MCF 10A (cell line): Measurements from ENCODE around the gene ASB1. TPM values are rescaled to one million over a fixed set of nuclear protein-coding genes. Genes with fewer than 3 reads are reported as not detected.

ENCODE experiments used
- BruUV-seq: library from RNA; stranded (reverse); fragments of 400-500 nt; replicated peaks from 2 replicates; lab custom pipeline; 2021; lab: Mats Ljungman, UMichigan
- CTCF ChIA-PET: fragments of 300-600 bp; sonication (Branson Sonifier 250); formaldehyde crosslinking; extraction: SDS; loops from one replicate; lab custom pipeline; 2021; ENCODE audit warnings: antibody characterized with exemption, inconsistent platforms; lab: Yijun Ruan, JAX
- POLR2A ChIA-PET: fragments of 300-600, 350-650 bp; sonication (Branson Sonifier 250); formaldehyde crosslinking; extraction: SDS; loops from one replicate; lab custom pipeline; 2020; ENCODE audit warnings: antibody characterized with exemption, inconsistent platforms; lab: Yijun Ruan, JAX
- DNase-seq: peaks from one replicate; pipeline ENCODE4 v3.0.0-alpha.2; 2018; ENCODE audit not compliant: unreplicated experiment
- H3K27ac Mint-ChIP-seq: one replicate; pipeline ENCODE4 v1.8.0; 2022; ENCODE audit warnings: mild to moderate bottlenecking, low read depth, mixed read lengths; ENCODE audit not compliant: unreplicated experiment
- H3K27me3 Mint-ChIP-seq: one replicate; pipeline ENCODE4 v1.8.0; 2022; ENCODE audit warnings: mixed read lengths; ENCODE audit not compliant: insufficient read depth, unreplicated experiment
- H3K36me3 Mint-ChIP-seq: one replicate; pipeline ENCODE4 v1.8.0; 2022; ENCODE audit warnings: mild to moderate bottlenecking, moderate library complexity, mixed read lengths; ENCODE audit not compliant: insufficient read depth, unreplicated experiment
- H3K4me1 Mint-ChIP-seq: one replicate; pipeline ENCODE4 v1.8.0; 2022; ENCODE audit warnings: mixed read lengths; ENCODE audit not compliant: insufficient read depth, unreplicated experiment
- H3K4me3 Mint-ChIP-seq: one replicate; pipeline ENCODE4 v1.8.0; 2022; ENCODE audit warnings: mild to moderate bottlenecking, moderate library complexity, mixed read lengths; ENCODE audit not compliant: unreplicated experiment
- H3K9me3 Mint-ChIP-seq: one replicate; pipeline ENCODE4 v1.8.0; 2022; ENCODE audit warnings: mixed read lengths; ENCODE audit not compliant: unreplicated experiment
- intact Hi-C: fragments of 100-400 bp; cut with micrococcal nuclease; formaldehyde crosslinking; loops from 2 replicates; pipeline ENCODE4 v1.14.1; 2022
- total RNA-seq: library from RNA; stranded (reverse); gene quantifications from 2 replicates; pipeline ENCODE4 v1.2.3, GENCODE V29; 2022
- TF ChIP-seq, protein P1 (sequence below): fragments of 200-600 bp; IDR thresholded peaks from one replicate; pipeline ENCODE4 v1.8.0; 2022; ENCODE audit warnings: antibody characterized with exemption, mild to moderate bottlenecking; ENCODE audit not compliant: unreplicated experiment

Gene ASB1
- total RNA-seq, 1 experiment from 2014 or later: 104 TPM

DNA sequence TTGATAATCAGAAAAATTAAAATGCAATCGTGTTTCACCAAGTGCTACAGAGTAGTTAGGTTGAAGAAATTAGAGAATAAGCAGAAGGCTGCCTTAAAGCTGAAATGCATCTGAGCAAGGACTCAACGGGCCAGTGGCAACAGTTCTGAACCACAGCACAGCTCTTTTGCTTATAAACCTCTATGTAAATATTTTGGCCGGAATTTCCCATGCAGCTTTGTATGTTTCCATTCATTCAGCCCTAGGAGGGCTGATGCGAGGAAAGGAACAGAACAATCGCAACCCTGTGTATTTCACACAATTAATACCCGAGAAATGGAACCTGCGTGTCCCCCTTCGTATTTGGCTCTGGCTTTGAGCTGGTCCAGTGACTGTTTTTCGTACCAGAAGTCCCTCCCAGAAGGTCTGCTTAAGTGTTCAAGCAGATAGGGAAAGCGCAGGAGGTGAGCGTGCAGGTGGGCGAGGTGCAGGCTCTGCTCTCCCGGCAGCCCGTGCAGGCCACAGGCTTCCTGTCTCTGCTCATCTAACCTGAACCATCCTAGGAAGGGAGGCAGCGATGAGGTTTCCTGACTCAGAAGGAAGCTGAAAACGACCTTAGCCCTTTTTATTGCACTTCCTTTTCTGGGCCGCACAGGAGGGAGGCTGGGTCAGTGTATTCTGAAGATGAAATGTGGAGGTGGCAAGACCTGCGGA, 67.3 kb downstream of the ASB1 start:
- intact Hi-C loops: no loop called here
- H3K4me1 Mint-ChIP-seq: no peaks in the 10 kb centered on the region
- ChIA-PET CTCF (no interaction called here), POLR2A (no interaction called here)
- no peaks in the 10 kb centered on the region for H3K9me3 Mint-ChIP-seq
- BruUV-seq: no TSS peak
- DNase-seq: no peak
- H3K27me3 Mint-ChIP-seq: peaks cover 14% of the 10 kb centered on the region
- H3K36me3 Mint-ChIP-seq: no peaks in the 10 kb centered on the region
- H3K4me3 Mint-ChIP-seq: no peak overlapping the region
- TF ChIP-seq, protein P1, sequence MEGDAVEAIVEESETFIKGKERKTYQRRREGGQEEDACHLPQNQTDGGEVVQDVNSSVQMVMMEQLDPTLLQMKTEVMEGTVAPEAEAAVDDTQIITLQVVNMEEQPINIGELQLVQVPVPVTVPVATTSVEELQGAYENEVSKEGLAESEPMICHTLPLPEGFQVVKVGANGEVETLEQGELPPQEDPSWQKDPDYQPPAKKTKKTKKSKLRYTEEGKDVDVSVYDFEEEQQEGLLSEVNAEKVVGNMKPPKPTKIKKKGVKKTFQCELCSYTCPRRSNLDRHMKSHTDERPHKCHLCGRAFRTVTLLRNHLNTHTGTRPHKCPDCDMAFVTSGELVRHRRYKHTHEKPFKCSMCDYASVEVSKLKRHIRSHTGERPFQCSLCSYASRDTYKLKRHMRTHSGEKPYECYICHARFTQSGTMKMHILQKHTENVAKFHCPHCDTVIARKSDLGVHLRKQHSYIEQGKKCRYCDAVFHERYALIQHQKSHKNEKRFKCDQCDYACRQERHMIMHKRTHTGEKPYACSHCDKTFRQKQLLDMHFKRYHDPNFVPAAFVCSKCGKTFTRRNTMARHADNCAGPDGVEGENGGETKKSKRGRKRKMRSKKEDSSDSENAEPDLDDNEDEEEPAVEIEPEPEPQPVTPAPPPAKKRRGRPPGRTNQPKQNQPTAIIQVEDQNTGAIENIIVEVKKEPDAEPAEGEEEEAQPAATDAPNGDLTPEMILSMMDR: no peak
- H3K27ac Mint-ChIP-seq: no peak overlapping the region

DNA sequence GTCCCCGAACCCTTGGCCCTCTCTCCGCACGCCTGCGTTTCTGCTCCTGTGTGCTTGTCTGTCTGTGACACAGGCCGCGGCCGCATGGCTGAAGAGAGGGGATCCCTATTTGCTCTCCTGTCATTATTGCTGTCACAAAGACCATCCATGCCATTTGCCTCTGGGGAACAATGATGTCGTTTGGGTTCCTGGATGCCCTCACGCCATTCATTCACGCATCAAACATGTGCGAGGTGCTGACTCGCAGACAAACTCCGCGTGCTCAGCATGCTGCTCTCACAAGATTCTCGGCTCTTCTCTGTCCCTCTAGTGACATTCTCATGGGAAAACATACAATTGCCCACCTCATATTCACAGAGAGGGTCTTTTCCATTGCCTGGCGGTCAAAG, 67.8 kb downstream of the ASB1 start:
- H3K36me3 Mint-ChIP-seq: no peaks in the 10 kb centered on the region
- POLR2A ChIA-PET: no interaction called here
- TF ChIP-seq, protein P1: no peak
- no peaks in the 10 kb centered on the region for H3K9me3 Mint-ChIP-seq
- no peak overlapping the region for H3K4me3 Mint-ChIP-seq
- H3K4me1 Mint-ChIP-seq: no peaks in the 10 kb centered on the region
- intact Hi-C loops: no loop called here
- H3K27me3 Mint-ChIP-seq: peaks cover 14% of the 10 kb centered on the region
- DNase-seq: no peak
- H3K27ac Mint-ChIP-seq: no peak overlapping the region
- CTCF ChIA-PET: no interaction called here
- BruUV-seq: no TSS peak

DNA sequence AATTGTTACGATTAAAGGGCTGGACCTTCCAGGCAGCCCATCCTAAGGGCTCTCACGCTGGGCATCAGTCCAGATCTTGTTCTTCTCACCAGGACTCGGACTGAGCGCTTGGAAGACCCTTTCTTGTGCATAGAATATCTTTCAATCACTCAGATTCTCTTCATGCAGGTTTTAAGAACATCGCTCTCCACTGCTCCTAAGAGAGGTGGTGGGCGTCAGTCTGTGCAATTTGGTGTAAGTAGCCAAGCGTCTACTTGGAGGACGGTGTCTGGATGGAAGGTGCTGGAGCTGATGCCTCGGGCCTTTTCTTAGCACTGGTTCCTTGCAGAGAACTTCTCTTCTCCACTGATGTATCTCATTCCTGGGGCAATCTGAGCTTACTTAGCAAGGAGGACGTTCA, 68.7 kb downstream of the ASB1 start:
- peaks cover 14% of the 10 kb centered on the region for H3K27me3 Mint-ChIP-seq
- ChIA-PET CTCF (no interaction called here), POLR2A (no interaction called here)
- intact Hi-C loops: no loop called here
- TF ChIP-seq, protein P1: no peak
- H3K27ac Mint-ChIP-seq: no peak overlapping the region
- DNase-seq: no peak
- no TSS peak for BruUV-seq
- no peaks in the 10 kb centered on the region for H3K4me1 Mint-ChIP-seq
- H3K36me3 Mint-ChIP-seq: no peaks in the 10 kb centered on the region
- no peak overlapping the region for H3K4me3 Mint-ChIP-seq
- no peaks in the 10 kb centered on the region for H3K9me3 Mint-ChIP-seq

DNA sequence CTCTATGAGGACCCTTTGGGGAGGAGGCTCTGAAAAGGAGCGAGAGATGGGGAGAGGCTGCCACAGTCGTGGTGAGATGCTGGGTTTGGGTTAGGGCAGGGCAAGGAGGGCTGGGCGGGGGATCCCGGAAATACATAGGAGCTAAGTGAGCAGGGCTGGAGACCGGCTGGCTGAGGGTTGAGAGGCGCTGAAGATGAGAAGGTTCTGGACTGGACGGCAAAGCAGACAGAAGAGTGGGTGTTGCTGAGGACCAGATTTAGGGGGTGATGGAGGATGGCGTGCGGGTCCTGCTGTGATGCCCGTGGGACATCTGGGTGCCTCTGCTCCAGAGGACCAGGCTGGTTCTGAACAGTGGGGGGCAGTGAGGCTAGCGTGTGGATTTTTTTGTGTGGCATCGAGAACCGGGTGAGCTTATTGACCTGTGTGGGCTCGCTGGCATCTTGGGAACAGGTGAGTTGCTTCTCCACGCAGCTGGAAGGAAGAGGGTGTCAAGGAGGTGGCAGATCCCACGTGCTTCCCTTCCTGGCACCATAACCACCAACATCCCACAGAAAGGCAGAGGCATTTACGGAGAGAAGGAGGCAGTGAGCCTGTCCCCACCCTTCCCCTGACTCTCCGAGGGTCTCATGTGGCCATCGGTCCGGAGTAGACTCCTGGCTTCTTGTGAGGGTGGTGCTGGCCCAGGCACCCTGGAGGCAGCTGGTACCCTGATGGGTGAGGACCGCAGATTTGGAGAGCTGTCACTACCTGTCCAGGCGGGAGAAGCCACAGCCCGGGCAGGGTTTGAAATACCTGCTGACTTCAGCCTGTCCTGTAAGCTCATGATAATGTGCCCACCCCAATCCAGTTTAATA, 70.3 kb downstream of the ASB1 start:
- no peak overlapping the region for H3K4me3 Mint-ChIP-seq
- TF ChIP-seq, protein P1: no peak
- DNase-seq: no peak
- CTCF ChIA-PET: no interaction called here
- H3K27ac Mint-ChIP-seq: no peak overlapping the region
- POLR2A ChIA-PET: interaction anchor here (0.7 kb wide), 1 partner anchor 236 kb away, joined by 3 read pairs; no protein-coding TSS in a partner anchor
- BruUV-seq: no TSS peak
- H3K27me3 Mint-ChIP-seq: peaks cover 14% of the 10 kb centered on the region
- no peaks in the 10 kb centered on the region for H3K4me1 Mint-ChIP-seq
- H3K36me3 Mint-ChIP-seq: no peaks in the 10 kb centered on the region
- intact Hi-C loops: no loop called here
- H3K9me3 Mint-ChIP-seq: no peaks in the 10 kb centered on the region
